H1 (cell line): Measurements from ENCODE around the gene CTXN3. TPM values are rescaled to one million over a fixed set of nuclear protein-coding genes. Genes with fewer than 3 reads are reported as not detected.

Source experiments
- CTCF ChIA-PET: fragments of 300-600 bp; sonication (Branson Sonifier 250); formaldehyde crosslinking; loops from one replicate; lab custom pipeline; 2021; ENCODE audit not compliant: partially characterized antibody; lab: Charles Lee
- POLR2A ChIA-PET: fragments of 300-600 bp; sonication (Branson Sonifier 250); formaldehyde crosslinking; loops from one replicate; lab custom pipeline; 2021; ENCODE audit warnings: inconsistent platforms; ENCODE audit not compliant: partially characterized antibody; lab: Charles Lee
- DNase-seq, 2 experiments: peaks; one replicate each; pipeline versions ENCODE4 v3.0.0 to v3.0.0-alpha.2; 2010 to 2022; ENCODE audit warnings: low spot score in 2 of 2, low read depth in 1 of 2, mixed read lengths in 1 of 2
- FAIRE-seq: peaks from 2 replicates; lab custom pipeline; 2011; peaks lifted over from hg19 to GRCh38; lab: Jason Lieb, UNC
- H2AFZ ChIP-seq: 2 replicates; pipeline ENCODE4 v1.8.1; 2012; ENCODE audit warnings: low read length, inconsistent platforms
- H2AK5ac ChIP-seq: 2 replicates; pipeline ENCODE4 v1.6.1; 2013; ENCODE audit warnings: low read depth, low read length
- H2BK120ac ChIP-seq: replicated peaks from 2 replicates; pipeline ENCODE3; 2013; ENCODE audit warnings: low read depth, low read length, inconsistent platforms
- H2BK12ac ChIP-seq: 2 replicates; pipeline ENCODE4 v1.6.1; 2013; ENCODE audit warnings: low read depth, low read length
- H2BK15ac ChIP-seq: 2 replicates; pipeline ENCODE4 v1.6.1; 2013; ENCODE audit warnings: low read length
- H2BK20ac ChIP-seq: 2 replicates; pipeline ENCODE4 v1.6.1; 2013; ENCODE audit warnings: low read length
- H2BK5ac ChIP-seq: 2 replicates; pipeline ENCODE4 v1.6.1; 2013; ENCODE audit warnings: low read depth, low read length
- H3K14ac ChIP-seq: 2 replicates; pipeline ENCODE4 v1.6.1; 2013; ENCODE audit warnings: inconsistent platforms; ENCODE audit not compliant: insufficient read length
- H3K18ac ChIP-seq: 2 replicates; pipeline ENCODE4 v1.6.1; 2013; ENCODE audit warnings: low read length; ENCODE audit errors: extremely low read depth
- H3K23ac ChIP-seq: 2 replicates; pipeline ENCODE4 v1.6.1; 2013; ENCODE audit warnings: inconsistent platforms; ENCODE audit not compliant: insufficient read length
- H3K23me2 ChIP-seq: 2 replicates; pipeline ENCODE4 v1.6.1; 2013; ENCODE audit warnings: low read depth, low read length
- H3K27ac ChIP-seq: 2 replicates; pipeline ENCODE4 v1.6.1; 2011; ENCODE audit warnings: low read depth, low read length, inconsistent platforms
- H3K27me3 ChIP-seq, 4 experiments: replicated peaks in 1 of 4; 1 replicate in 1 of 4; 2 replicates in 3 of 4; pipeline versions ENCODE4 v1.6.1 to v1.8.1; 2011 to 2013; ENCODE audit warnings: low read length in 3 of 4, mild to moderate bottlenecking in 3 of 4, inconsistent platforms in 2 of 4, mixed read lengths in 2 of 4, moderate library complexity in 1 of 4; ENCODE audit not compliant: control insufficient read depth in 3 of 4, insufficient read depth in 3 of 4; ENCODE audit errors: extremely low read depth in 1 of 4
- H3K36me3 ChIP-seq, 4 experiments: 2 replicates each; pipeline versions ENCODE4 v1.6.1 to v1.8.1; 2011 to 2013; ENCODE audit warnings: mild to moderate bottlenecking in 4 of 4, low read length in 3 of 4, moderate library complexity in 2 of 4, control low read depth in 1 of 4, inconsistent platforms in 1 of 4; ENCODE audit not compliant: insufficient read depth in 4 of 4, control insufficient read depth in 2 of 4
- H3K4ac ChIP-seq: replicated peaks from 2 replicates; pipeline ENCODE3; 2013; ENCODE audit warnings: low read length, low read depth, mixed read lengths, inconsistent platforms; ENCODE audit not compliant: insufficient read length
- H3K4me1 ChIP-seq, 4 experiments: replicated peaks in 1 of 4; 1 replicate in 1 of 4; 2 replicates in 3 of 4; pipeline versions ENCODE4 v1.6.1 to v1.8.1; 2011 to 2013; ENCODE audit warnings: low read length in 3 of 4, inconsistent platforms in 2 of 4, mixed read lengths in 1 of 4; ENCODE audit not compliant: insufficient read depth in 4 of 4, control insufficient read depth in 3 of 4
- H3K4me2 ChIP-seq, 2 experiments: 2 replicates each; pipeline versions ENCODE4 v1.6.1 to v1.8.1; 2011 to 2013; ENCODE audit warnings: low read depth in 2 of 2, low read length in 2 of 2, control low read depth in 1 of 2, inconsistent platforms in 1 of 2, mild to moderate bottlenecking in 1 of 2; ENCODE audit not compliant: insufficient read depth in 1 of 2
- H3K4me3 ChIP-seq, 4 experiments: fragments of 200-600, 300-600 bp in 1 of 4; sonication (generic), shearing (Covaris generic), sonication (Bioruptor Twin) in 1 of 4; 2 replicates each; pipeline versions ENCODE4 v1.5.1 to v1.8.1; 2011 to 2016; ENCODE audit warnings: low read length in 4 of 4, low read depth in 3 of 4, control low read depth in 2 of 4, inconsistent platforms in 2 of 4, mild to moderate bottlenecking in 2 of 4, mixed read lengths in 1 of 4, moderate library complexity in 1 of 4; ENCODE audit not compliant: insufficient read depth in 2 of 4; ENCODE audit errors: extremely low read depth in 1 of 4
- H3K56ac ChIP-seq: replicated peaks from 2 replicates; pipeline ENCODE3; 2013; ENCODE audit warnings: low read depth, mild to moderate bottlenecking, mixed read lengths, low read length, inconsistent platforms; ENCODE audit not compliant: insufficient read length
- H3K79me1 ChIP-seq: 2 replicates; pipeline ENCODE4 v1.6.1; 2013; ENCODE audit warnings: low read depth, low read length, control low read depth
- H3K79me2 ChIP-seq, 2 experiments: 2 replicates each; pipeline versions ENCODE4 v1.6.1 to v1.8.1; 2012 to 2013; ENCODE audit warnings: low read length in 2 of 2, mild to moderate bottlenecking in 2 of 2, inconsistent platforms in 1 of 2; ENCODE audit not compliant: insufficient read depth in 2 of 2, control insufficient read depth in 1 of 2
- H3K9ac ChIP-seq, 4 experiments: replicated peaks in 1 of 4; 1 replicate in 1 of 4; 2 replicates in 3 of 4; pipeline versions ENCODE4 v1.6.1 to v1.8.1; 2011 to 2013; ENCODE audit warnings: low read depth in 3 of 4, low read length in 3 of 4, control low read depth in 2 of 4, mild to moderate bottlenecking in 2 of 4, moderate library complexity in 2 of 4, inconsistent platforms in 1 of 4; ENCODE audit errors: extremely low read depth in 1 of 4
- H3K9me3 ChIP-seq, 2 experiments: 2 replicates each; pipeline versions ENCODE4 v1.6.1 to v1.8.1; 2012 to 2013; ENCODE audit warnings: mild to moderate bottlenecking in 2 of 2, moderate library complexity in 2 of 2, control low read depth in 1 of 2, inconsistent platforms in 1 of 2, low read depth in 1 of 2, low read length in 1 of 2, mixed read lengths in 1 of 2; ENCODE audit not compliant: insufficient read depth in 2 of 2
- H4K20me1 ChIP-seq, 2 experiments: replicated peaks in 1 of 2; 2 replicates each; pipeline versions ENCODE3 to v1.8.1; 2011 to 2013; ENCODE audit warnings: inconsistent platforms in 2 of 2, low read length in 2 of 2, mild to moderate bottlenecking in 1 of 2; ENCODE audit not compliant: insufficient read depth in 2 of 2, control insufficient read depth in 1 of 2
- H4K5ac ChIP-seq: 2 replicates; pipeline ENCODE4 v1.6.1; 2013; ENCODE audit warnings: low read length, low read depth, mixed read lengths, inconsistent platforms; ENCODE audit not compliant: insufficient read length
- H4K8ac ChIP-seq: 2 replicates; pipeline ENCODE4 v1.8.0; 2013; ENCODE audit warnings: mild to moderate bottlenecking, moderate library complexity, low read length, inconsistent platforms; ENCODE audit not compliant: insufficient read depth; ENCODE audit errors: extremely low read depth
- H4K91ac ChIP-seq: replicated peaks from 2 replicates; pipeline ENCODE3; 2013; ENCODE audit warnings: low read length, mixed read lengths, inconsistent platforms; ENCODE audit not compliant: insufficient read length
- SP4 ChIP-seq: IDR thresholded peaks from 2 replicates; pipeline ENCODE4 v1.6.1; 2012; ENCODE audit warnings: low read length, inconsistent platforms
- SRF ChIP-seq: IDR thresholded peaks from 2 replicates; pipeline ENCODE4 v1.6.1; 2011; ENCODE audit warnings: mild to moderate bottlenecking, low read depth, low read length, moderate library complexity
- WGBS, 2 experiments: shearing (Covaris generic) in 1 of 2; methylation state at CpG; one replicate each; pipeline versions ENCODE4 v1.1.6 to v1.1.7; 2013 to 2015; ENCODE audit warnings: low lambda C conversion rate in 2 of 2, mixed read lengths in 2 of 2, inconsistent platforms in 1 of 2, low coverage in 1 of 2, missing lambda C conversion rate in 1 of 2; ENCODE audit not compliant: insufficient replicate concordance in 2 of 2, insufficient coverage in 1 of 2, insufficient read length in 1 of 2; ENCODE audit errors: extremely low coverage in 1 of 2, missing lambda C conversion rate in 1 of 2; 5-methylcytosine and 5-hydroxymethylcytosine counted together
- polyA plus RNA-seq, 7 experiments: library from polyadenylated mRNA; depleted of rRNA in 3 of 7; stranded (reverse) in 5 of 7; unstranded in 2 of 7; fragments of >200 nt in 5 of 7; fragments of 200-250 nt in 2 of 7; gene quantifications; 1 replicate in 5 of 7; 2 replicates in 1 of 7; 4 replicates in 1 of 7; pipeline versions ENCODE4 v1.2.1 to v1.2.3, GENCODE V29; 2011 to 2013; ENCODE audit warnings: missing spikeins in 2 of 7, mixed read lengths in 2 of 7
- total RNA-seq: library from RNA; stranded (reverse); fragmentation: NEBNext Ultra II Directional; extraction: Animal tissue kit (Norgen Biotek cat#: 25700); gene quantifications from 2 replicates; pipeline ENCODE4 v1.2.1, GENCODE V29; 2021

The CTXN3 gene
- total and polyA plus RNA-seq, 2 of the 8 experiments (the other 6 are each of a cell fraction or from before 2014, with no cell fraction given) = 0.05 TPM; not detected in 1

- H2AFZ ChIP-seq = no peak overlapping the region
- H3K23ac ChIP-seq = no peak overlapping the region
- H3K79me2 ChIP-seq = no peaks in the 10 kb centered on the region
- no peaks in the 10 kb centered on the region for H4K20me1 ChIP-seq
- DNase-seq (no peak), FAIRE-seq (no peak)
- CTCF ChIA-PET = interaction anchor here (0.6 to 2.0 kb wide), 5 partner anchors 9 to 279 kb away, joined by 3 to 9 read pairs (median 3); no protein-coding TSS in a partner anchor
- no peaks in the 10 kb centered on the region for H3K9me3 ChIP-seq
- H3K27me3 ChIP-seq = no peaks in the 10 kb centered on the region
- H2BK20ac ChIP-seq = no peak overlapping the region
- no peak overlapping the region for H4K5ac ChIP-seq
- H3K27ac ChIP-seq = no peak overlapping the region
- H2BK120ac ChIP-seq = no peak overlapping the region
- POLR2A ChIA-PET = no interaction called here
- no peaks in the 10 kb centered on the region for H3K79me1 ChIP-seq
- H2AK5ac ChIP-seq = no peak overlapping the region
- H4K91ac ChIP-seq = no peak overlapping the region
- no peak overlapping the region for H3K9ac ChIP-seq
- no peak overlapping the region for H3K14ac ChIP-seq
- H3K4ac ChIP-seq = no peak overlapping the region
- no peak overlapping the region for H3K56ac ChIP-seq
- no peak overlapping the region for H2BK5ac ChIP-seq
- H4K8ac ChIP-seq = no peak overlapping the region
- H3K4me3 ChIP-seq = no peak overlapping the region
- no peak overlapping the region for H2BK15ac ChIP-seq
- no peaks in the 10 kb centered on the region for H3K23me2 ChIP-seq
- no peak overlapping the region for H3K18ac ChIP-seq
- no peak overlapping the region for H3K4me2 ChIP-seq
- H3K36me3 ChIP-seq = no peaks in the 10 kb centered on the region
- no peak overlapping the region for H2BK12ac ChIP-seq
- 85% methylated on average over 3 of the region's 3 CpGs; no CpG with 5 or more reads in 1 of the 2 experiments for WGBS, 2 experiments
- peaks cover 0 to 8% (median 0%) of the 10 kb centered on the region in 4 experiments; a peak in 1 of 7 replicates for H3K4me1 ChIP-seq
- TF ChIP-seq SRF (no peak), SP4 (no peak)
Observed at GRCh38 chr5:127599320-127599719, 49.6 kb upstream of the CTXN3 start.
